Stimulated activated CD8-positive, alpha-beta memory T cell treated with anti-CD3 and anti-CD28 coated beads, Interleukin-2, amount 100 ng/mL, for 1 hour (primary cell): ENCODE measurements around the gene CACNA1F.
"Not testable (repeated sequence)": the region's sequence is repeated elsewhere in the genome, so short reads cannot be mapped to it uniquely, and the experiment has no call there.

ENCODE experiments used
- DNase-seq, 2 donors: peaks; one replicate each; pipeline ENCODE4 v3.0.0-alpha.2; 2020; ENCODE audit warnings: low read depth in 2 of 2

The CACNA1F gene

GRCh38 chrX:49176421-49177326 lies 56.5 kb downstream of the CACNA1F start:
- DNase-seq: no peak

GRCh38 chrX:49175435-49176274 lies 57.5 kb downstream of the CACNA1F start:
- DNase-seq: no peak

GRCh38 chrX:49174723-49175122 lies 58.4 kb downstream of the CACNA1F start:
- DNase-seq: no peak

GRCh38 chrX:49173544-49173943 lies 59.6 kb downstream of the CACNA1F start:
- not testable (repeated sequence) for DNase-seq

DNA sequence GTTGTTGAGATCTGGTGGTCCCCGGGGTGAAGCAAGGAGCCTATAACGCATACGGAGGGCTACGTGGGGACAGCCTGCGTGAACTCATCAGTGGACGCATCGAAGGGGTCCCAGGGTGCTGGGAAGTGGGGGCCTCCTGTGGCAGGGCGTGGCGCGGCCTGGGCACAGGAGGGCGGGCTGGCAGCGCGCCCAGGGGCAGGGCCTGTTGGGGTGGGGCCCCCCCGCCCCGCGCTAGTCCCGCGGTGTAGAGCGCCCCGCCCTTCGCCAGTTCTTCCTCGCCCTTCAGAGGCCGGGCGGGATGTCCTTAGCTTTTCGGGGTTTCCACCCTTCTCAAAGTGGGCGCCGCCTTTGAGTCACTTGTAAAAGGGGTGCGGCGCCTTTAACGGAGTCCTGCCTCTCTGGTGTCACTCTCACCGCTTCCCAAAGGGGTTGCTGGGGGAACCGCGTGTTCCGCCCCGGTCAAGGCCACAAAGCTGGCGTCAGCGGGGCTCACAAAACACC lies 60.8 kb downstream of the CACNA1F start:
- peak; percentile 43 to 49 for DNase-seq

DNA sequence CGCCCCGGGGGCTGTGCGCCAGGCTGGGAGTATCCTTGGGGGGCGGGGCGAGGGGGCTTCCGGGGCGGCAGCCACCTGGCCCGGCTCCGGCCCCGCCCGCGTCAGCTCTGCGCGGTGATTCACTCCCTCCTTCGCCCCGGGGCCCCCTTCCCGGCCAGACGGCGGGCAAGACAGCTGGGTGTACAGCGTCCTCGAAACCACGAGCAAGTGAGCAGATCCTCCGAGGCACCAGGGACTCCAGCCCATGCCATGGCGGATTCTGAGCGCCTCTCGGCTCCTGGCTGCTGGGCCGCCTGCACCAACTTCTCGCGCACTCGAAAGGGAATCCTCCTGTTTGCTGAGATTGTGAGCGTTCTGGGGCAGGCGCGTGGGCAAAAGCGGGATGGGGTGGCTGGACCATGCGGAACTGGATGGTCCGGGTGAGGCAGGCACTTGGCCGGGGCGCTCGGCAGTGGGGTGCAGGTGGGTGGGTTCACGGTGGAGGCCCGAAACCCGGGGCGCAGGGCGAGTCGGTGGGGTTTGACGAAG lies 61.3 kb downstream of the CACNA1F start, which contains the start of gene PLP2:
Gene PLP2, plus strand, starts transcription at position 147 of the 528 bp plus-strand sequence. Its CDS starts 103 bp downstream, at position 250.
- peak; percentile 60 to 66 for DNase-seq

- DNase-seq: no peak
These were observed 65.4 kb downstream of the CACNA1F start for GRCh38 chrX:49167740-49168108.

GRCh38 chrX:49166914-49167739 lies 66.0 kb downstream of the CACNA1F start:
- DNase-seq: peak; percentile 50 to 56

DNA sequence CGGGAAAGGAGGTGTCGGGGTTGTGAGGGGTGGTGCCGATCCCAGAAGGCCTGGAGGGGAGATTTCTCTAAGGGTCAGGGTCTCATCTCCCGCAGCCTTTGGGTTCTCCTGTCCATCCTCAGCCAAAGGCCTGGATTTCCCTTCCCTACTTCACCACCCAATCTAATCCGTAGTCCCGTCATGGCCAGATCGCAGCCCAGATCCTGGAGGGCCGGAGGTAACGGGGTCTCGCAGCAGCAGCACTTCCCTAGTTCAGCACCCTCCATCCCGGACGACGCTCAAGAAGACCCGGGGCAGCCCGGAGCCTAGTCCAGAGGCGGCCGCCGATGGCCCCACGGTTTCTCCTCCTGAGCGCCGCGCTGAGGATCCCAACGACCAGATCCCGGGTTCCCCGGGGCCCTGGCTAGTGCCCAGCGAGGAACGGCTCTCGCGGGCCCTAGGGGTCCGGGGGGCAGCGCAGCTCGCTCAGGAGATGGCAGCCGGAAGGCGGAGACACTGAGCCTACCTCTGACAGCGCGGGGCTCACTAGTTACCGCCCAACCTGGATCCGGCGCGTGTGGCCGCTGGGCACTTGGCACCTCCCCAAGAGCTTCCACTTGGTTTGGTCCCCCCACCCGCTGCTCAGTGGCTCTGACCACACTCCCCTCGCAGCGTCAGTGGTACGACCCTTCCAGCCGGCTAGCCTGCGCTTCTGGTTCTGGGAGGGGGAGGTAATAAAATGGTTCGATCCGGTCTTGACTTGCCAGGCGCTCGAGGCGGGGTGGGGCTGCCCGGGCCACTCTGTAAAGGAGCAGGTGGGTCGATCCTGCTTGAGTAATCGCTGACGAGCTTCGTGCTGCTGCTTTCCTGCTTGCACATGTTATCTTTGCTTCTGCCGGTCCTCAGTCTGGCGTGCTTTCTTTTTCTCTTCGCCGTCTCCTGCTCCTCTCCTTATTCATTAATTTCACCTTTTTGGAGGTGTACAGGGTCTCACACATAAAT lies 66.9 kb downstream of the CACNA1F start:
- DNase-seq: peak; percentile 30 to 45

- no peak for DNase-seq
These were observed 68.4 kb downstream of the CACNA1F start for GRCh38 chrX:49164589-49165360.

- peak; percentile 53 to 59 for DNase-seq
These were observed 69.4 kb downstream of the CACNA1F start for GRCh38 chrX:49163555-49164419.

- DNase-seq: no peak
These were observed 70.5 kb downstream of the CACNA1F start, which contains the start of gene MAGIX for GRCh38 chrX:49162620-49163019. MAGIX (plus strand) TSS chrX:49162758; CDS start chrX:49162890, 132 bp downstream.

DNA sequence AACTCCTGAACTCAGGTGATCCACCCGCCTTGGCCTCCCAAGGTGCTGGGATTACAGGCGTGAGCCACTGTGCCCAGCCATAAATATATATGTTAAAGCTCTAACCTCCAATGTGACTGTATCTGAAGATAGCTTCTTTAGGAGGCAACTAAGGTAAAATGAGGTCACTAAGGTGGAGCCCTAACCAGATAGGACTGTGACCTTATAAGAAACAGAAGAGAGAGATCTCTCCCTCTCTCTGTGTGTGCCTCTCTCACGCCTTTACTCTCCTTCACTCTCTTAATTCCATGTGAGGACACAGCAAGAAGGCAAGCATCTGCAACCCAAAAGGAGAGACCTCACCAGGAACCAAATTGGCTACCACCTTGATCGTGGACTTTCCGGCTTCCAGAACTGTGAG lies 71.5 kb downstream of the CACNA1F start:
- no peak for DNase-seq

DNA sequence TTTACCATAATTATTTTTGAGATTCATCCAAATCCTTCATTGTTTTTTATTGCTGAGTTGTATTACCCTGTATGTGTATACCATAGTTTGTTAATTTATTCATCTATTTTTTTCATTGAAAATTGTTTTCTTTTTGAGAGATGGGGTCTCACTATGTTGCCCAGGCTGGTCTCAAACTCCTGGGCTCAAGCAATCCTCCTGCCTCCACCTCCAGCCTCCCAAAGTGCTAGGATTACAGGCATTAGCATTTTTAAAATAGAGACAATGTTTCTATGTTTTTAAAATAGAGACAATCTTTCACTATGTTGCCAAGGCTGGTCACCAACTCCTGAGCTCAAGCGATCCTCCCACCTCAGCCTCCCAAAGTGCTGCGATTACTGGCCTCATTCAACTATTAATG lies 72.2 kb downstream of the CACNA1F start:
- no peak for DNase-seq

DNA sequence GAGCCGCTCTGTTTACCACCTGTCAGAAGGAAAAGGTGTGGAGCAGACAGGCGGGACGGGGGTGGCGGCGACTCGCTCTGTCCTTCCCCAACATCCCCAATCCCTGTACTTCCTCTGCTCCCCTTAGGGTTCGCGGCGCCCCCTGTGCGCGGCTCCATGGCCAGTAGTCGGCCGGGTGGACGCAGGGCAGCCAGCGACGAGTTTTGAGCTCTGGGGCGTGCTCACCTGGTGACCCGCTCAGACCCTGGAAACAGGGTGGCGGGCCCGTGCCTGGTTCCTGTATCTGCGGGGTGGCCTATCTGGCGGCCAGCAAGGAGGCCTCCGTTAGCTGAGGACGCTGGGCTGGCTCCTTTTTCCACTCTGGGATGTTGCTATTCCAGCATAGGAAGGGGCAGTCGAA lies 75.9 kb downstream of the CACNA1F start:
- no peak for DNase-seq

DNA sequence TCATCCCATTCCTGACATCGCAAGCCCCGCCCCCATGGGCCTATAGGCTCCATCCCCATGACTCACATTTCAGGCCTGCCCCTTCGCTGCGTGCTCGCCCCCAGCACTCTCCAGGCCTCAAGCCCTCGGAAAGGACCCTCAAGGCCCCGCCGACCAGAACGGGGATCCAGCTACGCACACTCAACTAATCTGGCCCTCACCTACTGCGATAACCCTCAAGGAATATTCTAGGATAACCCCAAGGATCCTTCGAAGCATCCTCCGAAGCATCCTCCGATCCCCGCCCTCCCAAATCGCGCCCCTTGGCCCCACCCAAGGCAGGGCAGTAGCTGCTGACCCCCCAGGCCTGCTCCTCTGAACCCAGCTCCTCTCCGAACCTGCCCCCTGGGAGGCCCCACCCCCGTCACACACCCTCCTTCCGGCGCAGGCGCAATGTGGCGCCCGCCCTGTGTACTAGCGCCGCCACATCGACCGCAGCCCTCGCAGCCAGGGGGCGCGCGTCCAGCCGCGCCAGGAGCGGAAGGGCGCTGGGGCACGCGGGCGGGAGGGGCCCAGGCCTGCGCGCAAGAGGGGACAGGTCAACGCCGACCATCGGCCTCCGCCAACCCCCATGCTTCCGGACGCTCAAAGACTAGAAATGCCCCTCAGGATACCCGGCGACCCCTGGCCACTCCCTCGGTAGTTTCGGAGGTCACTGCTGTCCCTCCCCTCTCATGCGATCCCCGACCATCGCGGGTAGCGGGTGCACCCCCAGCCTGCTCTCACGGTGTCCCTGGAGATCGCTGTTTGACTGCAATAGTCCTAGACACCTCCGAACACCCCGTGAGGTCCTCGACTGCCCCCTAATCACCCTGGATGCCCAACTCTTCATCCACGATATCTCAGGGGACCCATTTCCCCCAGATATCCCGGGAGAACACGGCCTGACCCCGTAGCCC lies 77.0 kb downstream of the CACNA1F start:
- DNase-seq: peak; percentile 62 to 75
